Parathyroid adenoma (tissue), 2 donors: ENCODE results near the gene DIO3.

Source experiments
- H2AFZ ChIP-seq: fragments of 300-600 bp; sonication (generic); one replicate; pipeline ENCODE4 v1.7.0; 2017; ENCODE audit warnings: antibody characterized with exemption, mild to moderate bottlenecking
- H3K27ac ChIP-seq: fragments of 300-600 bp; sonication (generic); one replicate; pipeline ENCODE4 v1.7.0; 2017
- H3K27me3 ChIP-seq: fragments of 300-600 bp; sonication (generic); one replicate; pipeline ENCODE4 v1.7.0; 2017; ENCODE audit warnings: low read length; ENCODE audit not compliant: control insufficient read depth, insufficient read depth
- H3K36me3 ChIP-seq: fragments of 300-600 bp; sonication (generic); one replicate; pipeline ENCODE4 v1.7.0; 2017; ENCODE audit warnings: low read length; ENCODE audit not compliant: control insufficient read depth, insufficient read depth
- H3K4me1 ChIP-seq: fragments of 300-600 bp; sonication (generic); one replicate; pipeline ENCODE4 v1.7.0; 2017; ENCODE audit warnings: control low read depth
- H3K4me2 ChIP-seq: fragments of 300-600 bp; sonication (generic); one replicate; pipeline ENCODE4 v1.7.0; 2017; ENCODE audit warnings: low read length
- H3K4me3 ChIP-seq: fragments of 300-600 bp; sonication (generic); one replicate; pipeline ENCODE4 v1.7.0; 2017; ENCODE audit warnings: low read depth, low read length
- H3K79me2 ChIP-seq: fragments of 300-600 bp; sonication (generic); one replicate; pipeline ENCODE4 v1.7.0; 2017; ENCODE audit warnings: control low read depth
- H3K9ac ChIP-seq: fragments of 300-600 bp; sonication (generic); one replicate; pipeline ENCODE4 v1.7.0; 2017; ENCODE audit warnings: mild to moderate bottlenecking
- H3K9me3 ChIP-seq: fragments of 300-600 bp; sonication (generic); one replicate; pipeline ENCODE4 v1.7.0; 2017; ENCODE audit warnings: low read length; ENCODE audit not compliant: control insufficient read depth
- TF ChIP-seq, protein P1 (sequence below): fragments of 300-600 bp; sonication (generic); IDR thresholded peaks from one replicate; pipeline ENCODE4 v1.7.0; 2017; ENCODE audit warnings: antibody characterized with exemption, mild to moderate bottlenecking
- donor health status: primary hyperparathyroidism.

DIO3 gene

DNA sequence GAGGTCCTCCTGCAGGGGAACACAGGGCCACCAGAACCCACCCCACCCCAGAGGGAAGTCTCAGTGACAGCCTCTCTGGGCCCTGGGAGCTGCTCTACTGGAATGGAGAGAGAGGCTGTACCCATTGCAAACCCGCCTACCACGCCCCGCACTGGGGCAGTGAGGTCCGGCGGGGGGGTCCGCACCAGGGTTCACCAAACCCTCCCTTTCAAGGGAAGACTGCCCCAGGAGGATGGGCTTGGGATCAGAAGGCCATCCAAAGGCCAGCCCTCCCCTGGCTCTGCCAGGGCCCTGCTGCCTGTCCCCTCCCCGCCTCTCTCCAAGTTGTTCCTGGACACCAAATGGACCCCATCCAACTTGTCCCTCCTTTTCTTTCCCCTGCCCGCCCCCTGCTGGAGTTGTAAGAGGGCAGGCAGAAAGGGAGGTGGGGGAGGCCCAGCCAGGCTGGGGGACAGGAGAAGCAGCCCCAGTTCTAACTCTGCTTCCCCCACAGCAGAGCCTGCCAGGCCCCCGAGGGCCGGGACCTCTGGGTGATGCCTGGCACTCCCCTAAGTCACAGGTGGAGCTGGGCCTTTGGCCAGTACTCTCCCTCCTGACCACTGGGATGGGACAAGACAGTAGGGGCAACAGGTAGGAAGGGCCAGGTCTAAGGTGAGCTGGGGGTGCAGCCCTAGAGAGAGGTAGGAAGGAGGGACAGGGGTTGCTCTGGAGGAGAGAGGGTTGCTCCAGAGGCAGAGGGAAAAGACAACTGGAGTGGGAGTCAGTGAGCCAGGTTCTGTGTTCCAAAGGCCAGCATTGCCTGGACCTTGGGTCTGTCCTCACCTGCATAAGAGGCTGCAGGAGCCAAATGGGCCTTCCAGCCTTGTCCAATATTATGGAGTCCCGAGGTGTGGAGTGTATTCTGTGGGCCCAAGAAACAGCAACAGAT is 3.2 kb upstream of the DIO3 start:
- no peak overlapping the region for H3K4me3 ChIP-seq
- TF ChIP-seq, protein P1, sequence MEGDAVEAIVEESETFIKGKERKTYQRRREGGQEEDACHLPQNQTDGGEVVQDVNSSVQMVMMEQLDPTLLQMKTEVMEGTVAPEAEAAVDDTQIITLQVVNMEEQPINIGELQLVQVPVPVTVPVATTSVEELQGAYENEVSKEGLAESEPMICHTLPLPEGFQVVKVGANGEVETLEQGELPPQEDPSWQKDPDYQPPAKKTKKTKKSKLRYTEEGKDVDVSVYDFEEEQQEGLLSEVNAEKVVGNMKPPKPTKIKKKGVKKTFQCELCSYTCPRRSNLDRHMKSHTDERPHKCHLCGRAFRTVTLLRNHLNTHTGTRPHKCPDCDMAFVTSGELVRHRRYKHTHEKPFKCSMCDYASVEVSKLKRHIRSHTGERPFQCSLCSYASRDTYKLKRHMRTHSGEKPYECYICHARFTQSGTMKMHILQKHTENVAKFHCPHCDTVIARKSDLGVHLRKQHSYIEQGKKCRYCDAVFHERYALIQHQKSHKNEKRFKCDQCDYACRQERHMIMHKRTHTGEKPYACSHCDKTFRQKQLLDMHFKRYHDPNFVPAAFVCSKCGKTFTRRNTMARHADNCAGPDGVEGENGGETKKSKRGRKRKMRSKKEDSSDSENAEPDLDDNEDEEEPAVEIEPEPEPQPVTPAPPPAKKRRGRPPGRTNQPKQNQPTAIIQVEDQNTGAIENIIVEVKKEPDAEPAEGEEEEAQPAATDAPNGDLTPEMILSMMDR, result no peak
- H3K4me1 ChIP-seq, result no peaks in the 10 kb centered on the region
- no peak overlapping the region for H3K4me2 ChIP-seq
- no peak overlapping the region for H3K9ac ChIP-seq
- H3K36me3 ChIP-seq, result no peaks in the 10 kb centered on the region
- no peak overlapping the region for H2AFZ ChIP-seq
- H3K79me2 ChIP-seq, result no peaks in the 10 kb centered on the region
- peaks cover 5% of the 10 kb centered on the region for H3K27me3 ChIP-seq
- no peaks in the 10 kb centered on the region for H3K9me3 ChIP-seq
- H3K27ac ChIP-seq, result no peak overlapping the region

DNA sequence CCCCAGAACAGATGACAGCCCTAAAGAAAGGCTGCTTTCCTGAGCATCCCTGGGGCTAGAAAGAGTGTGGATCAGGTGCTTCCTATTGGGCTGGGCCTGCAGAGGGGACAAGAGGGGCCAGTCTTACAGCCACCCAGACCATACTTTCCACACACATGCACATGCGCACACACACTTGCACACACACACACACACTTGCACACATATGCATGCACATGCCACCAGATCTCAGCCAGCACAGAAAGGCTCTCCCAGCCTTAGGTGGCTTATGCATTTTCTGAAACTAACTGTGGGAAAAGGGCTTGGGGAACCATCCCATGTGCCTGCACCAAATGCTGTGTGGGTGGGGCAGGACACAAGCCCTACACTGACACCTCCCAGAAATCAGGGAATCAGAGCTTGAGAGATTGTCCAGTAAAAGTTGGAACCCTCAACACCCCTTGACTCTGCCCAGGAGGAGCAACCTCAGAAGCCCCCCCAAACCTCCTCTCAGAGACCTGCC is 2.5 kb upstream of the DIO3 start:
- H3K4me1 ChIP-seq, result no peaks in the 10 kb centered on the region
- TF ChIP-seq, protein P1, result no peak
- H3K36me3 ChIP-seq, result no peaks in the 10 kb centered on the region
- H3K9ac ChIP-seq, result no peak overlapping the region
- no peak overlapping the region for H2AFZ ChIP-seq
- H3K9me3 ChIP-seq, result no peaks in the 10 kb centered on the region
- H3K79me2 ChIP-seq, result no peaks in the 10 kb centered on the region
- no peak overlapping the region for H3K27ac ChIP-seq
- no peak overlapping the region for H3K4me2 ChIP-seq
- peaks cover 6% of the 10 kb centered on the region for H3K27me3 ChIP-seq
- H3K4me3 ChIP-seq, result no peak overlapping the region

DNA sequence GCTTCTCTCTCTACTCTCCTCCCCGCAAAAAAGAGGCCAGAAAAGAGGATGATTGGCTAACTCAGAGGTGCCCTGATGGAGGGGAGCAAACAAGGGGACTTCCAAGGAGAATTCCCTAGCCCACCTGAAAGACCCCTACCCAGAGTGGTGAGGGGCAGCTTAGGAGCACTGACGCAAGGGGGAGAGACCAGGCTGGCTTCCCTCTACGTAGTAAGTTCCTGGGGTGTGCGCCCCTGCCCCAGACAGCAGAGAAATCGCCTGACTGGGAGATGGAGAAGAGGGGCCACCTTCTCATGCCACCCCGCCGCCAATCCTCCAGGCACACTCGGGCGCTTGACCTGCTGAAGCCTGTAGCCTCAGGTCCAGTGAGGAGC is 2.1 kb upstream of the DIO3 start:
- Histone ChIP-seq H3K4me1 (no peaks in the 10 kb centered on the region), H3K79me2 (no peaks in the 10 kb centered on the region), H3K27me3 (peaks cover 10% of the 10 kb centered on the region), H2AFZ (no peak overlapping the region), H3K4me2 (peak overlapping the region; percentile 42), H3K9me3 (no peaks in the 10 kb centered on the region), H3K27ac (no peak overlapping the region), H3K9ac (no peak overlapping the region), H3K36me3 (no peaks in the 10 kb centered on the region), H3K4me3 (no peak overlapping the region)
- TF ChIP-seq, protein P1, result no peak

DNA sequence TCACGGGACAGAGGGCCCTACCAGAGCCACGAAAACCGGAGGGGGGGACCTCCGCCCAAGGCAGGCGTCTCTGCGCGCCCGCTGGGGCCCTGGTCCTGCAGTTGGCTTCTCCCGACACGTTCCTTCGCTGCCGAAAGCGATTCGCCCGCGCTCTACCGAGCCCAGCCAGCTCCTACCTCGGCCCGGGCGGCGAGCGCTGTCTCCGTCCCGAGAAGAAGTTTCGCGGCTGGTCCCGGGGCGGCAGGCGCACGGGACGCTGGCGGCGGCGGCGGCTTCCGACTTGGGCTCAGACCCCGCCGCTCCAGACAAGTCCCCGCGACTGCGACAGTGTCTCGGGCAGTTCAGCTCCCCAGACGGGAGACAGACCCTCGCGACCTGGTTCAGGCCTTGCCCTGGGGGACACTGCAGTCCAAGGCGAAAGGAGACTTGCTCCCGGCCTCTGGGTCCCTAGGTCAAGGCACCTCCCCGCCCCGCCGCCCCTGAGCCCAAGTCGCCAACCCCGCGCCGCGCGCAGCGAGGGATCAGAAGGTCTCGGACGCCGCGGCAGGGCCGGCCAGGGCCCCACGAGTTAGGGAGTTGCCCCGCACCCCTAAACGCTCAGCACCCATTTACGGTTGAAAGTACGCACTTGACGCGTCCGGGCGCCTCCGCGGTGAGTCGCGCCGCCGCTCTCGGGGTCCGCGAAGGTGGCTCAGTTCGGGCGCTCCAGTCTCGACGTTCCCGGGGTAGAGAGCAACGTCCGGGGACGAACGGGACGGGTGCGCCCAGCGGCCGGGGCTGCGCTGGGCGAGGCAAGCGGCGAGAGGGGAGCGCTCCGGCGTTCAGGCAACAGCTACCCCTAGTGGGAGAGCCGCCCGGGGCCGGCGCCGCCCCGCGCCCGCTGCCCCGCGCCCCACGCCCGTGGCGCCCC is 1.4 kb upstream of the DIO3 start:
- Histone ChIP-seq H3K27ac (no peak overlapping the region), H3K27me3 (peaks cover 11% of the 10 kb centered on the region), H3K9me3 (no peaks in the 10 kb centered on the region), H3K4me3 (no peak overlapping the region), H2AFZ (no peak overlapping the region), H3K4me1 (no peaks in the 10 kb centered on the region), H3K4me2 (peak overlapping the region; percentile 42), H3K79me2 (no peaks in the 10 kb centered on the region), H3K36me3 (no peaks in the 10 kb centered on the region), H3K9ac (no peak overlapping the region)
- TF ChIP-seq, protein P1, result no peak
